GM12878 (cell line): ENCODE data around the gene CENPH. TPM values are rescaled to one million over a fixed set of nuclear protein-coding genes. Genes with fewer than 3 reads are reported as not detected.

Experiments used
- ATAC-seq: fragments of 200-7000 bp; cut with Tn5 transposase; 3 replicates; pipeline ENCODE4 v1.9.1; 2020; ENCODE audit warnings: mild to moderate bottlenecking, moderate library complexity
- BruUV-seq: library from RNA; stranded (reverse); fragments of 400-500 nt; replicated peaks from 2 replicates; lab custom pipeline; 2021; lab: Mats Ljungman, UMichigan
- CTCF ChIA-PET: fragments of 300-600 bp; sonication (Branson Sonifier 250); formaldehyde crosslinking; extraction: SDS; loops from one replicate; lab custom pipeline; 2021; ENCODE audit warnings: inconsistent platforms; lab: Yijun Ruan, JAX
- POLR2A ChIA-PET: fragments of 350-600 bp; formaldehyde crosslinking; extraction: SDS; loops from one replicate; lab custom pipeline; 2021; ENCODE audit warnings: inconsistent platforms; lab: Charles Lee
- RAD21 ChIA-PET: fragments of 300-600 bp; sonication (Branson Sonifier 250); formaldehyde crosslinking; loops from one replicate; lab custom pipeline; 2023; ENCODE audit warnings: antibody characterized with exemption; ENCODE audit not compliant: unreplicated experiment; lab: Charles Lee
- SMC1A ChIA-PET: fragments of 300-600 bp; sonication (Branson Sonifier 250); formaldehyde crosslinking; loops from one replicate; lab custom pipeline; 2023; ENCODE audit not compliant: unreplicated experiment, uncharacterized antibody; lab: Charles Lee
- DNase-seq: peaks from one replicate; pipeline ENCODE4 v3.0.0-alpha.2; 2011; ENCODE audit warnings: low read depth, low spot score
- FAIRE-seq: peaks from 3 replicates; lab custom pipeline; 2011; peaks lifted over from hg19 to GRCh38; lab: Jason Lieb, UNC
- H2AFZ ChIP-seq: 2 replicates; pipeline ENCODE4 v1.6.0; 2011; ENCODE audit warnings: low read depth, low read length, control low read depth; ENCODE audit not compliant: control insufficient read depth
- H3K27ac ChIP-seq: 2 replicates; pipeline ENCODE4 v1.5.1; 2011; ENCODE audit warnings: control low read depth; ENCODE audit not compliant: control insufficient read depth, insufficient read depth
- H3K27me3 ChIP-seq, 2 experiments: replicated peaks in 1 of 2; 2 replicates each; pipeline versions ENCODE4 v1.6.0 to v1.6.1; 2011; ENCODE audit warnings: low read length in 1 of 2; ENCODE audit not compliant: control insufficient read depth in 2 of 2, insufficient read depth in 2 of 2
- H3K36me3 ChIP-seq, 2 experiments: 2 replicates each; pipeline ENCODE4 v1.5.1; 2011; ENCODE audit warnings: low read length in 1 of 2; ENCODE audit not compliant: control insufficient read depth in 2 of 2, insufficient read depth in 2 of 2
- H3K4me1 ChIP-seq: 2 replicates; pipeline ENCODE4 v1.6.1; 2011; ENCODE audit warnings: mild to moderate bottlenecking, low read length, moderate library complexity, mixed read lengths; ENCODE audit not compliant: control insufficient read depth, insufficient read depth
- H3K4me2 ChIP-seq: 2 replicates; pipeline ENCODE4 v1.6.0; 2011; ENCODE audit warnings: control low read depth; ENCODE audit not compliant: control insufficient read depth, insufficient read depth
- H3K4me3 ChIP-seq: fragments of 200-600 bp; sonication (generic); 2 replicates; pipeline ENCODE4 v1.5.1; 2016
- H3K79me2 ChIP-seq: 2 replicates; pipeline ENCODE4 v1.6.0; 2011; ENCODE audit warnings: low read length; ENCODE audit not compliant: control insufficient read depth, insufficient read depth
- H3K9ac ChIP-seq: 2 replicates; pipeline ENCODE4 v1.8.0; 2011; ENCODE audit warnings: low read length, control low read depth, mixed read lengths; ENCODE audit not compliant: control insufficient read depth, insufficient read depth
- H3K9me3 ChIP-seq: replicated peaks from 3 replicates; pipeline ENCODE4 v1.5.1; 2011; ENCODE audit warnings: mild to moderate bottlenecking, low read length; ENCODE audit not compliant: control insufficient read depth, insufficient read depth
- H4K20me1 ChIP-seq: 2 replicates; pipeline ENCODE4 v1.6.0; 2011; ENCODE audit not compliant: control insufficient read depth, insufficient read depth
- FOXK2 ChIP-seq: fragments of 450-650 bp; IDR thresholded peaks from 2 replicates; pipeline ENCODE4 v1.6.1; 2017; ENCODE audit warnings: mild to moderate bottlenecking, moderate library complexity
- MTA2 ChIP-seq: fragments of 450-650 bp; IDR thresholded peaks from 2 replicates; pipeline ENCODE4 v1.6.1; 2016; ENCODE audit warnings: low read depth, mild to moderate bottlenecking, moderate library complexity
- NR2C1 ChIP-seq: fragments of 450-650 bp; IDR thresholded peaks from 2 replicates; pipeline ENCODE4 v1.6.1; 2017; ENCODE audit warnings: antibody characterized with exemption, mild to moderate bottlenecking, moderate library complexity
- SMAD1 ChIP-seq: fragments of 450-650 bp; IDR thresholded peaks from 2 replicates; pipeline ENCODE4 v1.6.1; 2018; ENCODE audit warnings: mild to moderate bottlenecking, low read depth; ENCODE audit not compliant: partially characterized antibody
- SMARCA5 ChIP-seq: fragments of 450-650 bp; IDR thresholded peaks from 2 replicates; pipeline ENCODE4 v1.6.1; 2017; ENCODE audit warnings: mild to moderate bottlenecking
- ZNF622 ChIP-seq: fragments of 450-650 bp; IDR thresholded peaks from 2 replicates; pipeline ENCODE4 v1.6.1; 2017; ENCODE audit warnings: mild to moderate bottlenecking, inconsistent platforms
- WGBS: methylation state at CpG from one replicate; pipeline ENCODE4 v1.1.6; 2016; ENCODE audit warnings: low lambda C conversion rate; ENCODE audit not compliant: insufficient replicate concordance, insufficient coverage; ENCODE audit errors: missing lambda C conversion rate; 5-methylcytosine and 5-hydroxymethylcytosine counted together
- in situ Hi-C: fragments of 300-500 bp; cut with MboI; formaldehyde crosslinking; loops from 9 replicates; pipeline ENCODE4 v1.14.3; 2018; ENCODE audit warnings: mixed read lengths
- intact Hi-C: fragments of 100-400 bp; cut with micrococcal nuclease; formaldehyde crosslinking; loops from one replicate; pipeline ENCODE4 v1.14.2; 2022; ENCODE audit not compliant: unreplicated experiment
- polyA plus RNA-seq, 11 experiments: library from polyadenylated mRNA; depleted of rRNA in 4 of 11; unstranded in 6 of 11; stranded (reverse) in 5 of 11; fragments of >200 nt; fragmentation: Nextera tagmentation in 4 of 11; fragmentation: Illumina TruSeq in 1 of 11; extraction: Ambion mirVana in 4 of 11; extraction: Trizol in 1 of 11; gene quantifications; 1 replicate in 1 of 11; 2 replicates in 10 of 11; pipeline versions ENCODE4 v1.2.1 to v1.2.3, GENCODE V29; 2011 to 2016; ENCODE audit warnings: inconsistent platforms in 2 of 11, missing spikeins in 2 of 11, low read depth in 1 of 11
- total RNA-seq, 4 experiments: library from RNA; depleted of rRNA in 3 of 4; stranded (reverse); fragments of >200 nt in 3 of 4; fragmentation: Illumina TruSeq in 1 of 4; extraction: Trizol in 1 of 4; gene quantifications; 2 replicates each; pipeline versions ENCODE4 v1.2.1 to v1.2.3, GENCODE V29; 2013 to 2021
- TF ChIP-seq, protein P1 (sequence below): fragments of 450-650 bp; IDR thresholded peaks from 2 replicates; pipeline ENCODE4 v1.6.1; 2017; ENCODE audit warnings: antibody characterized with exemption, mild to moderate bottlenecking, moderate library complexity
- TF ChIP-seq, protein P2 (sequence below): fragments of 150-350 bp; IDR thresholded peaks from 2 replicates; pipeline ENCODE4 v1.6.1; 2014; ENCODE audit warnings: mild to moderate bottlenecking, low read depth, low read length
- TF ChIP-seq, protein P3 (sequence below): IDR thresholded peaks from 2 replicates; pipeline ENCODE4 v1.6.1; 2012; ENCODE audit warnings: low read depth, low read length, improper control_type of control experiment
- TF ChIP-seq, protein P4 (sequence below): fragments of 450-650 bp; IDR thresholded peaks from 2 replicates; pipeline ENCODE4 v1.6.1; 2017; ENCODE audit warnings: mild to moderate bottlenecking, moderate library complexity

CENPH gene
- total and polyA plus RNA-seq, 10 of the 15 experiments (the other 5 are each of a cell fraction or from before 2014, with no cell fraction given): 7.3 to 65.6 (median 45.9) TPM

DNA sequence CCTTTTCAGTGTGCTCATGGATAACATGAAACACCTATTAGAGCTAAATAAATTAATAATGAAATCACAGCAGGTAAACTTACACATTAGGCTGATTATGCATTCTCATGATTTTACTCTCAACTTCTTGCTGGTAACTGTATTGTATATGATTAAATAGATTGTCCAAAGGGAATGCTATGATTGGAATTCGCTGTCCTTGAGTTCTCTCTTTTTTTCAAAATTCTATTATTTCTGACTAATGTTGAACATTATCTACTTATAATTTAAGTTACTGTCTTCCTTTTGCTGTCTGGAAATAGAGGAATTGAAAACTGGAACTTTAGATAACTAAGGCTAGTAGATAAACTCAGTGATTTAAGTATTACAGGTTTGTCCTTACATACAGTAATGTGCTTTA, 13.1 kb downstream of the CENPH start:
- DNase-seq (no peak), FAIRE-seq (no peak), ATAC-seq (no peak)
- Histone ChIP-seq H3K27me3 (no peaks in the 10 kb centered on the region), H3K79me2 (no peaks in the 10 kb centered on the region), H2AFZ (no peak overlapping the region)
- TF ChIP-seq, protein P1, sequence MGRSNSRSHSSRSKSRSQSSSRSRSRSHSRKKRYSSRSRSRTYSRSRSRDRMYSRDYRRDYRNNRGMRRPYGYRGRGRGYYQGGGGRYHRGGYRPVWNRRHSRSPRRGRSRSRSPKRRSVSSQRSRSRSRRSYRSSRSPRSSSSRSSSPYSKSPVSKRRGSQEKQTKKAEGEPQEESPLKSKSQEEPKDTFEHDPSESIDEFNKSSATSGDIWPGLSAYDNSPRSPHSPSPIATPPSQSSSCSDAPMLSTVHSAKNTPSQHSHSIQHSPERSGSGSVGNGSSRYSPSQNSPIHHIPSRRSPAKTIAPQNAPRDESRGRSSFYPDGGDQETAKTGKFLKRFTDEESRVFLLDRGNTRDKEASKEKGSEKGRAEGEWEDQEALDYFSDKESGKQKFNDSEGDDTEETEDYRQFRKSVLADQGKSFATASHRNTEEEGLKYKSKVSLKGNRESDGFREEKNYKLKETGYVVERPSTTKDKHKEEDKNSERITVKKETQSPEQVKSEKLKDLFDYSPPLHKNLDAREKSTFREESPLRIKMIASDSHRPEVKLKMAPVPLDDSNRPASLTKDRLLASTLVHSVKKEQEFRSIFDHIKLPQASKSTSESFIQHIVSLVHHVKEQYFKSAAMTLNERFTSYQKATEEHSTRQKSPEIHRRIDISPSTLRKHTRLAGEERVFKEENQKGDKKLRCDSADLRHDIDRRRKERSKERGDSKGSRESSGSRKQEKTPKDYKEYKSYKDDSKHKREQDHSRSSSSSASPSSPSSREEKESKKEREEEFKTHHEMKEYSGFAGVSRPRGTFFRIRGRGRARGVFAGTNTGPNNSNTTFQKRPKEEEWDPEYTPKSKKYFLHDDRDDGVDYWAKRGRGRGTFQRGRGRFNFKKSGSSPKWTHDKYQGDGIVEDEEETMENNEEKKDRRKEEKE: no peak
- TF ChIP-seq FOXK2: no peak
- TF ChIP-seq, protein P2, sequence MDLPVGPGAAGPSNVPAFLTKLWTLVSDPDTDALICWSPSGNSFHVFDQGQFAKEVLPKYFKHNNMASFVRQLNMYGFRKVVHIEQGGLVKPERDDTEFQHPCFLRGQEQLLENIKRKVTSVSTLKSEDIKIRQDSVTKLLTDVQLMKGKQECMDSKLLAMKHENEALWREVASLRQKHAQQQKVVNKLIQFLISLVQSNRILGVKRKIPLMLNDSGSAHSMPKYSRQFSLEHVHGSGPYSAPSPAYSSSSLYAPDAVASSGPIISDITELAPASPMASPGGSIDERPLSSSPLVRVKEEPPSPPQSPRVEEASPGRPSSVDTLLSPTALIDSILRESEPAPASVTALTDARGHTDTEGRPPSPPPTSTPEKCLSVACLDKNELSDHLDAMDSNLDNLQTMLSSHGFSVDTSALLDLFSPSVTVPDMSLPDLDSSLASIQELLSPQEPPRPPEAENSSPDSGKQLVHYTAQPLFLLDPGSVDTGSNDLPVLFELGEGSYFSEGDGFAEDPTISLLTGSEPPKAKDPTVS: no peak
- TF ChIP-seq MTA2: no peak
- no peak for TF ChIP-seq NR2C1
- no peak for TF ChIP-seq SMARCA5
- no peak for TF ChIP-seq ZNF622
- TF ChIP-seq, protein P3, sequence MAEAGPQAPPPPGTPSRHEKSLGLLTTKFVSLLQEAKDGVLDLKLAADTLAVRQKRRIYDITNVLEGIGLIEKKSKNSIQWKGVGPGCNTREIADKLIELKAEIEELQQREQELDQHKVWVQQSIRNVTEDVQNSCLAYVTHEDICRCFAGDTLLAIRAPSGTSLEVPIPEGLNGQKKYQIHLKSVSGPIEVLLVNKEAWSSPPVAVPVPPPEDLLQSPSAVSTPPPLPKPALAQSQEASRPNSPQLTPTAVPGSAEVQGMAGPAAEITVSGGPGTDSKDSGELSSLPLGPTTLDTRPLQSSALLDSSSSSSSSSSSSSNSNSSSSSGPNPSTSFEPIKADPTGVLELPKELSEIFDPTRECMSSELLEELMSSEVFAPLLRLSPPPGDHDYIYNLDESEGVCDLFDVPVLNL: no peak
- no peak for TF ChIP-seq SMAD1
- TF ChIP-seq, protein P4, sequence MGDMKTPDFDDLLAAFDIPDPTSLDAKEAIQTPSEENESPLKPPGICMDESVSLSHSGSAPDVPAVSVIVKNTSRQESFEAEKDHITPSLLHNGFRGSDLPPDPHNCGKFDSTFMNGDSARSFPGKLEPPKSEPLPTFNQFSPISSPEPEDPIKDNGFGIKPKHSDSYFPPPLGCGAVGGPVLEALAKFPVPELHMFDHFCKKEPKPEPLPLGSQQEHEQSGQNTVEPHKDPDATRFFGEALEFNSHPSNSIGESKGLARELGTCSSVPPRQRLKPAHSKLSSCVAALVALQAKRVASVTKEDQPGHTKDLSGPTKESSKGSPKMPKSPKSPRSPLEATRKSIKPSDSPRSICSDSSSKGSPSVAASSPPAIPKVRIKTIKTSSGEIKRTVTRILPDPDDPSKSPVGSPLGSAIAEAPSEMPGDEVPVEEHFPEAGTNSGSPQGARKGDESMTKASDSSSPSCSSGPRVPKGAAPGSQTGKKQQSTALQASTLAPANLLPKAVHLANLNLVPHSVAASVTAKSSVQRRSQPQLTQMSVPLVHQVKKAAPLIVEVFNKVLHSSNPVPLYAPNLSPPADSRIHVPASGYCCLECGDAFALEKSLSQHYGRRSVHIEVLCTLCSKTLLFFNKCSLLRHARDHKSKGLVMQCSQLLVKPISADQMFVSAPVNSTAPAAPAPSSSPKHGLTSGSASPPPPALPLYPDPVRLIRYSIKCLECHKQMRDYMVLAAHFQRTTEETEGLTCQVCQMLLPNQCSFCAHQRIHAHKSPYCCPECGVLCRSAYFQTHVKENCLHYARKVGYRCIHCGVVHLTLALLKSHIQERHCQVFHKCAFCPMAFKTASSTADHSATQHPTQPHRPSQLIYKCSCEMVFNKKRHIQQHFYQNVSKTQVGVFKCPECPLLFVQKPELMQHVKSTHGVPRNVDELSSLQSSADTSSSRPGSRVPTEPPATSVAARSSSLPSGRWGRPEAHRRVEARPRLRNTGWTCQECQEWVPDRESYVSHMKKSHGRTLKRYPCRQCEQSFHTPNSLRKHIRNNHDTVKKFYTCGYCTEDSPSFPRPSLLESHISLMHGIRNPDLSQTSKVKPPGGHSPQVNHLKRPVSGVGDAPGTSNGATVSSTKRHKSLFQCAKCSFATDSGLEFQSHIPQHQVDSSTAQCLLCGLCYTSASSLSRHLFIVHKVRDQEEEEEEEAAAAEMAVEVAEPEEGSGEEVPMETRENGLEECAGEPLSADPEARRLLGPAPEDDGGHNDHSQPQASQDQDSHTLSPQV: no peak
- TF ChIP-seq, all 136 proteins: peak for 0
- Histone ChIP-seq H3K27ac (no peak overlapping the region), H3K4me3 (no peak overlapping the region), H3K4me2 (no peak overlapping the region), H3K9ac (no peak overlapping the region), H3K9me3 (no peaks in the 10 kb centered on the region), H3K4me1 (no peaks in the 10 kb centered on the region), H4K20me1 (no peaks in the 10 kb centered on the region), H3K36me3 (peaks cover 0 to 3% of the 10 kb centered on the region in 2 experiments; a peak in 2 of 4 replicates)
- in situ Hi-C loops: no loop called here
- RAD21 ChIA-PET: no interaction called here
- intact Hi-C loops: no loop called here
- 95% methylated on average over 1 of the region's 1 CpG for WGBS
- POLR2A ChIA-PET: no interaction called here
- CTCF ChIA-PET: no interaction called here
- BruUV-seq: no TSS peak
- SMC1A ChIA-PET: interaction anchor here (1.2 to 1.6 kb wide), 2 partner anchors 9 to 109 kb away, joined by 4 read pairs; partner anchors contain the start of gene SLC30A5
